ENCODE measurements around the gene SPRED3.
A peak's percentile ranks its signal among the peaks of the same experiment; 100 is the strongest.

SPRED3 gene

DNA sequence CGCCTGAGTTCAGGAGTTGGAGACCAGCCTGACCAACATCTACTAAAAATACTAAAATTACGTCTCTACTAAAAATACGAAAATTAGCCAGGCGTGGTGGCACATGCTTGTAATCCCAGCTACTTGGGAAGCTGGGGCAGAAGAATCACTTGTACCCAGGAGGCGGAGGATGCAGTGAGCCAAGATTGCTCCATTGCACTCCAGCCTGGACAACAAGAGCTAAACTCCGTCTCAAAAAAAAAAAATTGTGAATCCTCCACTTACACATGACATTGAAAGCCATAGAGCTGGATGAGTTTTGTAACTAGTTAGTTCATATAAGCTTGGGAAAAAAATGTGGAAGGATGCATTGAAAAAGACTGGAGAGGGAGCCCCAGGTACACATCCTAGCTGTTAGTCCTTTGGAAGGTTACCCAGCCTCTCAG, 14.6 kb upstream of the SPRED3 start:
- DNase-seq, result no peak

DNA sequence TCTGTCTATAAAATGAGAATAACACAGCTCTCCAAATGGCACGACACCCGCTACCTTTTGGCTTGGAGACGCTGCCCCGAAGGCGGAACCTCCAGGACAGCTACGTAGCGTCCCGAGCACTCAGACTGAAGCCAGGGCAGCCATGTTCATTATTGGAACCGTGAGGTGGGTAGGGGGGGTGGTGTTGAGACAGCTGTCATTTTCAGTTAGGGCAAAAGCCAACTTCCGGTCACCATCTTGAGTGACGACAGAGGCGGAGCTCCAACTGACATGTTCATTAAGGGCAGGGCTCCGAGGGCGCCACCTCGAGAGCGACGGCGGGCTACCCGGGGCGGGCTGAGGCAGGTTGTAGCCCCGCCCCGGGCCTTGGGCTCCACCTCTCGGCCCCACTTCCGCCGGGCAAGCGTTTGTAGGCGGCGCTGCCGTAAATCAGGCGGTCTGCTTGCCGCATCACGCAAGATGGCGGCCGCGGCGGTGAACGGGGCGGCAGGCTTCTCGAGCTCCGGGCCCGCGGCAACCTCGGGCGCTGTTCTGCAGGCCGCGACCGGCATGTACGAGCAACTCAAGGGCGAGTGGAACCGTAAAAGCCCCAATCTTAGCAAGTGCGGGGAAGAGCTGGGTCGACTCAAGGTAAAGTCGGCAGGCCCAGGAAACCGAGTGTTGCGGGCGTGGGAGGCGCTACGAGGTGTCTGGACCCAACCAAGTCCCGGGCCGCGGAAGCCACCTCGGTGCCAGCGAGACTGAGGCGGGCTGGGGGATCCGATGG, 14.0 kb upstream of the SPRED3 start, which contains the start of gene PSMD8:
Gene PSMD8, plus strand, starts transcription at position 240 of the 766 bp plus-strand sequence. Its CDS starts 31 bp downstream, at position 271.
- peak; percentile 99 for DNase-seq

DNA sequence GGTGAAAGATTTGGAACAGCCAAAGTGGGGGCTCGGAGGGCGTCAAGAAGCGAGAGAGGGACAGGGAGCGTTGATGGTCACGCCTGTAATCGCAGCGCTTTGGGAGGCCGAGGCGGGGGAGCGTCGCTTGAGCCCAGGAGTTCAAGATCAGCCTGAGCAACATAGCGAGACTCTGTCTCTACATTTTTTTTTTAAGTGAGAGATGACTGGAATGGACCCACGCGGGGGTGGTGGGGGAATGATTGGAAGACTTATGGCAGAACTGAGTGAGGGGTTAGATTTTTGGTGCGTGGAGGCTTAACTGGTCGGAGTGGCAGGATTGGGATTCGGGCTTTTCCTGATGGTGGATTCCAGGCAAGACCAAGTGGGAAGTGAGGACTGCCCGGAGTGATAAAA, 13.4 kb upstream of the SPRED3 start:
- no peak for DNase-seq

DNA sequence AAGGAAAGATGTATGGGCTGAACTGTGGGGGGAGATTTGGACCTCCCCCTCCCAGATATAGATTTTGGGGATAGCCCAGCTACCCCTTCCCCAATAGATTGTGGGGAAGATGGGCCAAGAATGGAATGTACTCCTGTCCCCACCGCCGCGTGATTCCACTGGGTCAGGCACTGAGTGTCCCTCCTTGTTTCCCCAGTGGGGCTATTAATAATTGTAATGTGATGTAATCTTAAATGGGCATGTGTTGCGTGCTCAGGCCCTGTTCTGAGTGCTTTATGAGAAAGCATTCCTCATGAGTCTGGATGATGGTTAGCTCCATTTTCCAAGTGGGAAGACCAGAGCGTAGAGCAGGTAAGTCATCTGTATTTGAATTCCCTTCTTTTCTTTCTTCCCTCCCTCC, 12.7 kb upstream of the SPRED3 start:
- peak; percentile 40 for DNase-seq

DNA sequence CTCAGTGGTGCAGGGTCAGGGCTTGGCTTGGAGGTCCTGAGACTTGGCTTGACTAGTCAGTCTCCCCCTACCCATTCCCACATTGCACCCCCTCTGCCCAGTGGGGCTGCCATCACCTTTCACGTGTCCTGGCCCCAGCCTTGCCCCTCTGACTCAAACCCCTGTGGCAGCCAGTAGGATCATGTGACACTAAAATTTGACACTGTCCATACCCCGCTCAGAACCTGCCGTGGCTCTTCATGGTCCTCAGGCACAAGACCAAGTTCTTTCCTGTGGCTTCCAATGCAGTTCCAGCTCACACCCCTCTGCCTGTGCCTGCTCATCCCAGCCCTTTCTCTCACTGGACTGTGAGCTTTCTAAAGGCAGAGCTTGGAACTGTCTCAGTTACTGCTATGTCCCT, 11.9 kb upstream of the SPRED3 start:
- no peak for DNase-seq

DNA sequence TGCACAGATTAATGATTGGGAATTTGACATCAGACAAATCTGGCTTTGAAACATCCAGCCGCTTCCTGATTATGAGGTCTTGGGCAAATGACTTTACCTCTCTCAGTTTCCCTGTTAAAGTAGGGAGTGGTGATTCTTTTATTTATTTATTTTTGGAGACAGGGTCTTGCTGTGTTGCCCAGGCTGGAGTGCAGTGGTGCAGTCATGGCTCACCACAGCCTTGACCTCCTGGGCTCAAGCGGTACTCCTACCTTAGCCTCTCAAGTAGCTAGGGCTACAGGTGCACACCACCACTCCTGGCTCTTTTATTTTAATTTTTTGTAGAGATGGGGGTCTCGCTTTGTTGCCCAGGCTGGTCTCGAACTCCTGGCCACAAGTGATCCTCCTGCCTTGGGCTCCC, 11.4 kb upstream of the SPRED3 start:
- no peak for DNase-seq

DNA sequence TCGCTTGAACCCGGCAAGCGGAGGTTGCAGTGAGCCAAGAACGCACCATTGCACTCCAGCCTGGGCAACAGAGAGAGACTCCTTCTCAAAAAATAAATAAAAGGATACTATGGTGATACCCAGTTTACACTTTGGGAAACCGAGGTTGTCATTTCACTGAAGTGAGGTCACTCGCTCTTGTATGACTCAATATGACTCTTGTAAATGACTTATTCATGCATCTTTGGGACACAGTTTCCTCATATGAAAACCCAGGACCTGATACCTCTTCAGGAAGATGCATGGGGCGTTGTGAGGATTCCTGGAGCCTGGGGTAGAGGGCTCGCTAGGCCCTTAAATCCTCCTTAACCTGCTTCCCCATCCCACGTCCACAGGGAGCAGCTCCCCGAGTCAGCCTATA, 9.6 kb upstream of the SPRED3 start:
- no peak for DNase-seq

DNA sequence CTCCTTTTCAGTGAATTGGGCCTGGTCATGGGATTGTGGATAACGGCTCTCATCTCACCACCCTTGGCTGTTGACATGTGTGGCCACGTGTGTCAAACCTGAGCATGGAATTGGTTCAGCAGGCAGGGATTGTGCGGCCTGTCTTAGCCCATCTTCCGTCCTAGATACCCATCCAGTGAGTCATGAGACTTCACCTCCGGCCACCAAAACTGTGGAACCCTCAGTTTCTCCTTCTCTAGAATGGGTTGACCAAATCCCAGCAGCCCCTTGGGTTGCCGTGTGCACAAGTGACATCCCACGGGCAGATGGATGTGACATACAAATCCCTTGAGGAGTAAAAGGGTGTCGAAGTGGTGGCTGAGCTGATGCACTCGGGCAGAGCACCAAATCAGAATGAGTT, 7.4 kb upstream of the SPRED3 start:
- no peak for DNase-seq

DNA sequence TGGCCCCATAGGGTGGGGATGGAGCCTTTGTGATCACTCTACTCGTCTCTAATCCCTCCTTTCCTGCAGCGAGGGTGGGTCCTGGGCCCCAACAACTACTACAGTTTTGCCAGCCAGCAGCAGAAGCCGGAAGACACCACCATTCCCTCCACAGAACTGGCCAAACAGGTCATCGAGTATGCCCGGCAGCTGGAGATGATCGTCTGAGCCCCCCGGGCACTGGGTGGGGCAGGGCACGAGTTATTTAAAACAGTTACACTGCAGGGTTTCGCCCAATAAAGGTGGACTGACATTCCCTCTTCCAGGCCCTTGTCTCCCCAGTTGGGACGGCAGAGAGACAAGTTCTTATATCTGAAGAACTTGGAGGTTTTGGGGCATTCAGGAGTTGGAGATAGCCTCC, 5.3 kb upstream of the SPRED3 start:
- DNase-seq, result no peak

DNA sequence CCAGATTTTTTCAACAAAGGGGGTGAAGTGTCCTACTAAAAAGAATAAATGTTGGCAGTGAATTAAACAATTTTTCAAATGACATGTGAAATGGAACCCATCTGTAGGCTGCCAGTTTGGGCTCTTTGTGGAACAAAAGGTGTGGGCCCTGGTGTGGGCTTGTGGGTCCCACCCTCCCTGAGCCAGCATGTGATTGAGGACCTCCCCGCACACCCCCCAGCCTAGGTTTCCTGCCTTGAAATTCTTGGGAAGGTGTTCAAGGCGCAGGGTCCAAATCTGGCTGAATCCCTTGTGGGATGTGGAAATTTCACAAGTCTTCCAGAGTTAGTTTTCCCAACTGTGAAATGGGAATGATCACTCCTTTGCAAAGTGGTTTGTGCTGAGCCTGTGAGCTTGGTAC, 4.8 kb upstream of the SPRED3 start:
- DNase-seq, result no peak

DNA sequence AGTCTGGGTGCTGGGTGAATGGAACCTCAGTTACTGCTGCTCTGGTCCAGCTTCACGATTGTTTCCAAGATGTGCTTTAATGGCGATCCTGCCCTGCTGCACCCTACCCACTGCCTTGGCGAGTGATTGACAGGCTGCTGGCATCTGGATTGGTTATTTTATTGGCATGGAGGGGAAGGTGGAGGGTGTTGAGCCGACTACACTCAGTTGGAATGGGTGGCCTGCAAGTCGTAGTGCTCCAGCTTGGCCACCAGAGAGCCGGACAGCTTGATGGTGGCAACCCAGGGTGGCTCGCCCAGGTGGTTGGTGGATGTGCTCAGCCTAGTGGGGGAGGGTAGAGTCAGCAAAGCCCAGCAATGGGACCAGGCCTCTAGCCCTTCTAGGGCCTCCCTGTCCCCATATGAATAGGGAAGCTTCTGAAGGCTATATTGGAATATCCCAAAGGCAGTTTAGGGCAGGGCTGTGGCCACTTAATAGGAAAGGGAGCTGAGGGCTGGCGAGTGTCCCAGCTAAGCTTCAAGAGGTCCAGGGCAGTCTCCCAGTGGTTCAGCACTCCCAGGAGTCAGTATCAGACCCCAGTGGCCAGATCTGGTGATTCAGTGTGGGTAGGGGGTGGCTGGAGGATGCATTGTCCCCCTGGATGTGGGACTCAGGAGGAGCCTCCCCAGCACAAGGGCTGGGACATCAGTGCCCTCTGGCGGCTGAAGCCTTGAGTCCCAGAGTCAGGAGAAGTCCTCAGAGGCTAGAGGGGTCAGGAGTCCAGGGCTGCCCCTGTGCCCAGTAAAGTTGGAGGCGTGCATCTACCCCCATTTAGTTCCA, 4.1 kb upstream of the SPRED3 start:
- peak; percentile 31 for DNase-seq

DNA sequence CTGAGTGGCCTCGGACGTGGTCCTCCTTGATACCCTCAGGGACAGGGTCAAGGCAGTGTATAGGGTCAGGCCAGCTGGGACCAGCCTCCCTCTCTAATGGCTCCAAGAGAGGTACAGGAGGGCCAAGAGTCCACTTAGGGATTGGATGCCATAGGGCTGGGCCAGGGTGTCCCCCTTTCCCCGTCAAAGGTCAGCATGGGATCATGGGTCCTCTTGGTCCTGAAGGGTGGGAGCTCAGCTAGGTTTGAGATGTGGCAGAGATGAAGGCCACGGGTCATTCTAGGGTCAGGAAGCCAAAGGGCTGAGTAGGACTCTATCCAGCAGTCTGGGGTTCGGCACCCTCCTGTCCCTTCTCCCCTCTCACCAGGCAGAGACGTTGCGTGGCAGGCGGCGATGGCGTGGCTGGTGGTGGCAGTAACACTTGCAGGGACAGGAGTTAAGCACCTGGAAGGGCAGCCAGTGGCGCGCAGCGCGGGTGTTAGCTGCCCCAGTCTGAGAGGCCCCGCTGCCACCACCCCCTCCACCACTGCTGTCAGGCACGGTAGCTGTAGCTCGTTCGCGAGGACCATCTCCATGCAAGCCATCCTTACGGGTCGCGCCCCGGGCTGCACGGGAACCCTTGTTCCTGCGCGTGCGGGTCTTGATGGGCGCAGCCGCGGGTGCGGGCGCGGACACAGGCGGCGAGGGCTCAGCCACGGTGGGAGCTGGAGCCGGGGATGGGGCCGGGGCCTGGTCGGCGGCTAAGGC, 3.3 kb upstream of the SPRED3 start:
- DNase-seq, result no peak

DNA sequence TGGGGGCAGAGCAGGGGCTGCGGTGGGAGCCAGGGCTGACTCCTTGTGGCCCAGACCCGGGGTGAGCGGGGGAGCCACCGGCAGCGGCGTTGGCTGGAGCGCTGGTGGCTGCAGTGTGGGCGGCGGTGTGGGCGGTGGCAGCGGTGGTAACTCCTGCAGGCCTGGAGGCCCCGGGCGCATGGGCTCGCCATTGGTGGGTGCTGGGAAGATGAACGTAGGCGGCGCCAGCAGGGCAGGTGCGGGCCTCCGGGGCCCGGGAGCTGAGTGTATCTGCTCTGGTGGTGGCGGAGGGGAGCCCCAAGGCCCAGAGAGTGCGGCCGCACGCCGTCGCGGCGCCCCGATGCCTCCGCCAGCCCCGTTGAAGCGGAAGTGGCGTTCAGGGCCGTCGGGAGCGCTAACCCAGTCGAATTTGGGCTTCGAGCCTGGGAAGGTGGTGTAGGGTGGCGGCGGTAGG, 2.7 kb upstream of the SPRED3 start:
- no peak for DNase-seq

DNA sequence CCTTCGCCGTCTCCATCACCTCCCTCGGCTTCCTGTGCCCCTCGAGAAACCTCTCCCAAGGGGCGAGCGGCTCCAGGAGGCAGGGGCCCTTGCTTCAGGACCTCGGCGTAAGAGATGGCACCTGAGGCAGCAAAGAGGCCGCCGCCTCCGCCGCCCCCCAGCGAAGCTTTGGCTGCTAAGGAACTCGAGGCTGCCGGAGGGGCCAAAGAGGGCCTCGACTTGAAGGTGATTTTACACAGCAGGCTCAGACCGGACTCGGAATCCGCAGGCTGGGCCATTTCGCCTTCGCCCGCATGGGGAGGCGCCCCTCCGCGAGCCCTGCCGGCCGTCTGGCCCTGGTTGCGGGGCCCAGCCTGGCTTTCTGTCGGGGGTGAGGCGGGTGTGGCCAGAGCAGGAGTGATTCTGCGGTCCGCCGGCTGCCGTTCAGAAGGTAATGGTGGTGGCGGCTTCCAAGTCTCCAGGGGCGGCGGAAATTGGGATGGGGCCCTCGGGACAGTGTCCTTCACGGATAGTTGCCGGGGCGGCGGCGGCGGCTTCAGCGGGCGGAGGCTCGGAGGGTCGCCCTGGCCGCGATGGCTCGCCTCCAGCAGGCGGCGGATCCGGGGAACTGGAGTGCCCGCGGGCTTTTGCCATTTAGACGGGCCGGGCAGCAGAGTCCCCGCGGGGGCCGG, 2.1 kb upstream of the SPRED3 start:
- DNase-seq, result no peak

DNA sequence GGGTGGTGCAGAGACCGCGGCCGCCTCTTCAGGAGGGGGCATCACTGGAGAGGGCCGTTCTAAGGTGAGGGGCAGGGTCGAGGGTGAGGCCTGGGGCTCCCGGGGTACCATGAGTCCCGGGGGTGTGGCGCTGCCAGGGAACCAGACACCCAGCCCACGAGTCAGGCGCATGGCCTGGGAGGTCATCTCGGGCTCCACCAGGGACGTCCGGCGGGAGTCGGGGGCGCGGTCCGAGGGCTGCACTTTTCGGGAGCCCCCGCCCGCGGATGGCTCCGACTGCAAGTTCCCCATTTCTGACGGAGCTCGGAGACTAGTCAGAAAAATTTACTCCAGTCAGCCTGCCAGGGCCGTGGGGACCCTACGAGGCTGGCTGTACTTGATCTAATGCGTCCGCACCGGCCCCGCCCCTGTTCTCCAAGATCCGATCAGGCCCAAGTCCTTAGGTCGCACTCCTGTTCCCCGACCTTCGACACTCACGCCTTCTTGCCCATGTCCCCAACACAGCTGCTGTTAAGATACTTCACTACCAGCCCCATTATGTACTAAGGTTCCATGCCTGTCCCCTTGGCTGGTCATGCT, 1.4 kb upstream of the SPRED3 start:
- DNase-seq, result no peak

DNA sequence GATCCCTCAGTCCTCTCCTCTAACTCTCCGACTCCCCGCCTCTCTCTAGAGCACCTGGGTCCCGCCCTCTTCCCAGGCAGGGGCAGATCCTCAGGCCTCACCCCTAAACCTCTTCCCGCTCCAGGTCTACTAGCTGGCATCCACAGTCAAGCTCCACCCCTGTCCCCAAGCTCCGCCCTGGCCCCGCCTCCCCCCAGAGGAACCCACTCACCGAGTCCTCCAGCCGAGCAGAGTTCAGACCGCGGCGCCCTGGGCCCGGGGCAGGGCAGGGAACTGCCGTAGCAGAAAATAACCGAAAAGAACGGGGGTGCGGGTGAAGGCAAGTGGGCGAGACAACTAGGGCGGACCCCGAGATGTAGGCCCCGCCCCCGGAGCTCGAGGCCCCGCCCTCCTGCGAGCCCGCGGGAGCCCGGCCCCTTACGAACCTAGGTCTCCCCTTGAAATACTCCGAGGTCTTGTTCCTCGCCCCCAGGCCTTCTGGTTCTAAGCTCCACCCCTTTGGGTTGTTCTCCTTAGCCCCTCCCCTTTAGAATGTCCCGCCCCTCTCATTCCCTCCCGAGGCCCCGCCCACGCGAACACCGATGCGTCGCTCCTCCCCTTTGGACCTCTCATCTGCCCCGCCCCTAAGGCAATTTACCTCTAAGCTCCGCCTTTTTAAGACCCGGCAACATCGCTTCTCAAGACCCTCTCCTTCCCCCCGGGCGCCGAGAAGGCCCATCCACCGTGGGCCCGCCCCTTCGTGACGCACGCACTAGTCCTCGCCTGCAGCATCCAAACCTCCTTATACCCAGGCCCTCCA, 748 bp upstream of the SPRED3 start, which contains the start of gene GGN:
Gene GGN, minus strand, starts transcription at position 485 of the 799 bp plus-strand sequence. CDS start 773 bp downstream, outside the sequence.
- DNase-seq, result peak; percentile 92

DNA sequence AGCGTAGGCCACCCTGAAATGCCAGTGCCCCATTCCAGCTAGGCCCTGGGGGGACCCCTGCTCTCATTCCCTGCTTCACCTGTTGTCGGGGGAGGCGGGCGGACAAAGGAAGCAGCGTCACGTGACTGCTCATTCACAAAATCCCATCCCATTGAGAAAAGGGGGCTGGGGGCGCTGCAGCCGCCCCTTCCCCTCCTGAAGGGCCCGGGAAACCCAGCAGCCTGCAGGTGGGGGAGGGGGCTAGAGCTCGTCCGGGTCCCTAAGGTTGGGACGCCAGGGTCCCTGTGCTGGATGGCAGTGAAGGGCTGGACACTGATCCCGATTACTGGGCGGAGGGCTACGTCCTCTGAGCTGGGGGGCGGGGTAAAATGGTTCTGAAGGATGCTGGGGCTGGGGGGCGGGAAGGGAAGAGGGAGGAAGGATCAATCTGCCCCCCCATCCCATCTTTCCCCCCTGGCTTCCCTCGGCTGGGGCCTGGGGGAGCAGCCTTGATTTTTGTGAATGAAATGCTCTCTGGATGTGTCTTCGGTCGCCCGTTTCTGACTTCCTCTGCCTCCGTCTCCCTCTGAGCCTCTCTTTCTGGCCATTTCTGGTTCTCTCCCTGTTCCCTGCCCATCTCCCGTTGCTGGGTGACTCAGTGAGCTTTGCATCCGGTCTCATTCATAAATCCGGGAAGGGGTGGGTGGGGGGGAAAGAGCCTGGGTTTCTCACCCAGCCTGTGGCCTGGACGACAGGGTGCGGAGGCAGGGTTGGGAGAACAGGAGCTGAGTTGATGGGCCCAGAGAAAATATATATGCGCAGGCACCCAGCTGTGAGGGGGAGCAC, 816 bp downstream of the SPRED3 start:
- peak; percentile 85 for DNase-seq

DNA sequence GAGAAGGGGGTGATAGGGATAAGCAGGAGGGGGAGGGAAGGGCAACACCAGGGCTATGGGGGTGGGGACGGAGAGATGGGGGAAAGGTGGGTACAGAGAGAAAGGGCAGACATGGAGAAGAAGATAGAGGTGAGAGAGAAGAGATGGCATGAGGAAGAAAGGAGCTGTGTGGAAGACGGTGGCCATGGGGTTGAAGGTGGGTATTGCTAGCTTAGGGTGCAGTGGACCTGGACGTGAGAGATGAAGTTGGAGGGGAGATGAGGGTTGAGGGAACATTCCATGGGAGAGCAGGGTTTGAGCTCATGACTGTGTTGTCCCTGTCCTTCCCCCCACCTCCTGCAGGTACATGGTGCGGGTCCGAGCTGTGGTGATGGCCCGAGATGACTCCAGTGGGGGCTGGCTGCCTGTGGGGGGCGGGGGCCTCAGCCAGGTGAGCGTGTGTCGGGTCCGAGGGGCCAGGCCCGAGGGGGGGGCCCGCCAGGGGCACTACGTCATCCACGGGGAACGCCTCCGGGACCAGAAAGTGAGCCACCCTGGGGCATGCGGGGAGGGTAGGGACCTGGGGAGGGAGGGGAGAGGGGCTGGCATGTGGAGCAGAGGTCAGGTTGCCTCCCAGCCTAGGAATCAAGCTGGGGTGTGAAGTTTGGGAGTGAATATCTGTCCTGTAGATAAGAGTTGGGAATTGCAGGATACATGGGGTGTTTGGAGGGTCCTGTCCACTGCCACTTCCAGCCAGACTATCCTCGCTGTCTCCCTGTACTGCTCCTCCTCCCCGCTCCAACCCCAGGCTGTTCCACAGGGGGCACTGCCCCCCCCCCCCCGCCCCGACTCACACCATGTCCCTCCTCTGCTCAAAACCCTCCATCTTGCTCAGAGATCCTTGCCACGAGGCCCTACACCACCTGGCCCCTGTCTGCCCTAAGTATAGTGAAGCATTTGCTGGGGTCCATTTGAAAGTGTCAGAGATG, 1.7 kb downstream of the SPRED3 start:
- no peak for DNase-seq

DNA sequence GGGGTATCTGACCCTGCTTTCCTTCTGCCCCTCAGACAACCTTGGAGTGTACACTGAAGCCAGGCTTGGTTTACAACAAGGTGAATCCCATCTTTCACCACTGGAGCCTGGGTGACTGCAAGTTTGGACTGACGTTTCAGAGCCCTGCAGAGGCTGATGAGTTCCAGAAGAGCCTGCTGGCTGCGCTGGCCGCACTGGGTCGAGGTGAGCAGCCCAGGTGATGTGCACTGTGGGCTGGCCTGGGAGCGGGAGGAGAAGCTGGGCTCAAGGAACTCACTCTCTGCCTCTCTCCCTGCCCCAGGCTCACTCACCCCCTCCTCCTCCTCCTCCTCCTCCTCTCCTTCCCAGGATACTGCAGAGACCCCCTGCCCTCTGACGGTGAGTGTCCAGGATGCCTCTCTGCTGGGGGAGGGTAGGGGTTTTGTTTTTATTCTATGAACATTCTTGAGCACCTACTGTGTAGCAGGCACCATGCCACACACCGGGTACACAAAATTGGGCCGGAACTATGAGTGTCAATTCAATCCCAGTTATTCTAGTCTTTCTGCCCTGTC, 3.5 kb downstream of the SPRED3 start:
- DNase-seq, result no peak

All from fibroblast of skin of scalp (primary cell).